Stomach (tissue), 4 donors: Measurements from ENCODE around the gene EPN2.

ENCODE experiments used
- CTCF ChIP-seq, 7 experiments: fragments of 450-650 bp in 4 of 7; fragments of 200-600 bp in 3 of 7; sonication (generic) in 3 of 7; IDR thresholded peaks; one replicate each; pipeline ENCODE4 v1.5.1; 2016 to 2019; ENCODE audit warnings: antibody characterized with exemption in 7 of 7, control low read depth in 2 of 7, mild to moderate bottlenecking in 1 of 7
- POLR2A ChIP-seq, 4 donors: fragments of 450-650 bp; IDR thresholded peaks; one replicate each; pipeline ENCODE4 v1.6.1; 2016; ENCODE audit warnings: antibody characterized with exemption in 4 of 4, control low read depth in 2 of 4, mild to moderate bottlenecking in 1 of 4, moderate library complexity in 1 of 4

- TF ChIP-seq CTCF (IDR thresholded peaks at IDR 0.05) (no peak), POLR2A (IDR thresholded peaks at IDR 0.05) (no peak)
Measured at GRCh38 chr17:19239544-19239943, 2.4 kb downstream of the EPN2 start.
